GM21423 (cell line): Measurements from ENCODE around the gene MYO5A.
"Not testable (repeated sequence)": the region's sequence is repeated elsewhere in the genome, so short reads cannot be mapped to it uniquely, and the experiment has no call there.

Experiments used
- ATAC-seq: cut with Tn5 transposase; IDR thresholded peaks from one replicate; pipeline ENCODE4 v1.9.1; 2021; ENCODE audit warnings: mild to moderate bottlenecking, moderate library complexity; ENCODE audit not compliant: unreplicated experiment

MYO5A gene

GRCh38 chr15:52294881-52295420 is 233.7 kb downstream of the MYO5A start:
- ATAC-seq: no peak

GRCh38 chr15:52292780-52293392 is 235.8 kb downstream of the MYO5A start:
- no peak for ATAC-seq

- no peak for ATAC-seq
Measured at GRCh38 chr15:52291204-52291603, 237.5 kb downstream of the MYO5A start.

GRCh38 chr15:52290800-52291199 is 237.9 kb downstream of the MYO5A start:
- no peak for ATAC-seq

- ATAC-seq: peak; percentile 44
Measured at GRCh38 chr15:52290329-52290728, 238.4 kb downstream of the MYO5A start.

DNA sequence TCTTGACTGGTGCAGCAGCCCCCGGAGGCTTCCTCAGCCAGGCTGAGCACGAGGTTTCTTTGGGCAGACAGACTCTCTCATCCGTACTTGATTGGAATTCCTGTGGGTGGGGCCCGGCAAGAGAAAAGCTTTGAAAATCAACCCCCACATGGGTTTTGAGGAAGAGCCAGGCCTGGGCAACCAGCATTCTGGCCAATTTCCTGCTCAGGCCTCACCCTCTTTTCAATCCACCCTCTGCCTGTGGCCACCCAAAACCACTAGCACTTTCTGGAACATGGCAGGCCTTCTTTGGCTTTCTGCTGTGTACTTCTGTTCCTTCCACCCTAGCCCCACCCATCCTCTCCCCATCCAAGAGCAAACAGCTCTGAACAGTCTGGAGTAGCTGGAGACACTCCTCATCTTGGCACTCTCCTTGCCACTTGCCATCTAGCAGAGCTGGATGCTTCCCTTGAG is 239.0 kb downstream of the MYO5A start:
- ATAC-seq: no peak

GRCh38 chr15:52288986-52289385 is 239.7 kb downstream of the MYO5A start:
- ATAC-seq: no peak

- ATAC-seq: no peak
Measured at GRCh38 chr15:52288051-52288942, 240.4 kb downstream of the MYO5A start.

GRCh38 chr15:52287114-52287513 is 241.6 kb downstream of the MYO5A start:
- no peak for ATAC-seq

GRCh38 chr15:52285941-52286340 is 242.7 kb downstream of the MYO5A start:
- ATAC-seq: not testable (repeated sequence)

GRCh38 chr15:52284164-52284563 is 244.5 kb downstream of the MYO5A start:
- ATAC-seq: no peak

DNA sequence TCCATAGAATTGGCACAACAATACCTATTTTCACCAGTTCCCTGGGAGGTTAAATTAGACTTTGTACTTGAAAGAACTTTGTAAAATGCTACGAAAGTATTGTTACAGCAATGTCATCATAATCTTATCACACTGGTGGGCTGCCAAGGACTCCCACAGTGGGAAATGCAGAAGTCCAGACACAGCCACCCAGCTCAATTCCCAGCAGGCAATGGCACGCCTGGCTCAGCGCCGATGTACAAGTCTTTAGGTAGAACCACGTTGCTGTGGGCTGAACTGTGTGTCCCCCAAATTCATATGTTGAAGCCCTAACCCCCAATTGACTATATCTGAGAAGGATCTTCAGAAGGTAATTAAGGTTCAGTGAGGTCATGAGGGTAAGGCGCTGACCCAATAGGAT is 245.4 kb downstream of the MYO5A start:
- no peak for ATAC-seq

- no peak for ATAC-seq
Measured at GRCh38 chr15:52282418-52282817, 246.3 kb downstream of the MYO5A start.

GRCh38 chr15:52281085-52282035 is 247.3 kb downstream of the MYO5A start:
- ATAC-seq: no peak

DNA sequence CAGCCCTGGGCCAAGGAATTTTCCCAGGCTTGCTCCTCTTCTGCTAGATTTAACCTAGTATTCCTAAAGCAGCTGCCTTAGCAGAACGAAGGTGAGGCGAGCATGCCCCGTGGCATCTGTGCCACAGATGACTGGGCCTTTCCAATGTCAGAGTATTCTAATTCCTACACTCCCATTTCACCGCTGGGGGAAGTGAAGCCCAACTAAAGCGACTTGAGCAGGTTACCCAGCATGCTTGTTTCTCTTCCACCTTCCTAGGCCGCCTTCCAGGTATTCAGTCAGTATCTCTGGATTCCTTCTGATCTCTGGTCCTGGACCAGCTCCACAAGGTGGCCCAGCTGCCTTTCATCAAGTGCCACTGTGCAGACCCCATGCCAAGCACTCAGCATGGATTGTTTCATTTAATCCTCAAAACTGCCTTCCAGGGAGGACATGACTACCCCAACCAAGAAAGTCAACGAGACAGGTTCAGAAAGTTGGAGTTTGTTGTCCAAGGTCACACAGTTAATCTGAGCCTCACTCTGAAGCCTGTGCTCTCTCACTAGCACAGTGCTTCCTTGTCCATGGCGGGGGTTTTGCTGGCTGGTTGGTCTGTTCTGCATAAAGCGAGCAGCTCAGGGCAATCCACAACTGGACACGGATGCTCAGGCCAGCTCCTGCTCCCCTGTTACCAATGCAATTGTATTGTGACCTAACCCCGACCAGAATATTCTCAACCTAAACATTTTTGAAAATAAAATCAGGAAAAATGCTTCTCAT is 248.2 kb downstream of the MYO5A start:
- no peak for ATAC-seq

DNA sequence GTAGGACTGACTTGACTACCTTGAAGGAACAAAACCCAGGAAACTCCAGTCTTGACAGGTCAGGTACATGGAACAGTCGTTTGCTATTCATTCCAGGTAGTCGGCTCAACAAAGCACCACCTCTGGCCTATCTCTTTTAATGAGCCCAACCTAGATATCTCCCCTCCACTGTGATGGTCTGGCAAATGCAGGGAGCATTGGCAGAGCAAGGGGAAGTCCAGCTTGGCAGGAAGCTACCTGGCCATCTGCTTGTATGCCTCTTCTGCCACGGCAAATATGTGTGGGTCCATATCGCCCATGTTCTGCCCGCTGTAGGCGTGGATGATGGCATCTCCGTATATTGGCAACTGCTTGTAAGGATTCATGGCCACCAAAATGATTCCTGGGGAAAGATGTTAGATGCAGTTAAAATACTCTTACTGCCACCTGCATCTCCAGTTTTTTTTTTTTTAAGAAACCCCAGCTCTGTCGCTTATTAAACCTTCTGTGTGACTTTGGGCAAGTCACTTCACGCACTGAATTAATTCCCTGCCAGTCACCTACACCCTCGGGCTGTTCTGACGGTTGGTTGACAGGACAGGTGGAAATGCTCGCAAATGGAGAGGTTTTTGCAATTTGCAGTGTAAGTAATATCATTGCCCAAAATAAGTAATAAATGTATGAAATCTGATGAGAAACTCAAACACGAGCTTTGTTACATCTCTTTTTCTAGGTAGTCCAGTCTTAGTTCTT is 249.9 kb downstream of the MYO5A start:
- ATAC-seq: no peak

- ATAC-seq: no peak
Measured at GRCh38 chr15:52278135-52278534, 250.5 kb downstream of the MYO5A start.

DNA sequence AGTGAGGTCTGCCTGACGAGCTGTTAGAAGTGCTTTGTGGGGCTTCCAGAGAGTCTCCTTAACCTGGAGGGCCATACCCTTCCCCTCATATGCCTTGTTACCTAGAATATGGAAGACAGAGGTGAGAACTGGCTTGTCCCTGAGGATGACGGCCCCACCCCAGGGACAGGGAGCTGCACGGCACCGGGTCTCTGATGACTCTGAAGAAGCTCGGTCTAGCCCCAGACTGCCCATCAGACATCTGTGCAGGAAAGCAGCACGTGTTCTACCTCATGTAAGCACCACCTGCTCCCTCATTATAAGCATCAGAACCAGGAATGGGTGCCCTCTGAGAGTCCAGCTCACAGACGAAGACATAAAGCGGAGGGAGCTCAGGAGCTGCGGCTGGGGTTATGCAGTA is 251.1 kb downstream of the MYO5A start:
- ATAC-seq: no peak

DNA sequence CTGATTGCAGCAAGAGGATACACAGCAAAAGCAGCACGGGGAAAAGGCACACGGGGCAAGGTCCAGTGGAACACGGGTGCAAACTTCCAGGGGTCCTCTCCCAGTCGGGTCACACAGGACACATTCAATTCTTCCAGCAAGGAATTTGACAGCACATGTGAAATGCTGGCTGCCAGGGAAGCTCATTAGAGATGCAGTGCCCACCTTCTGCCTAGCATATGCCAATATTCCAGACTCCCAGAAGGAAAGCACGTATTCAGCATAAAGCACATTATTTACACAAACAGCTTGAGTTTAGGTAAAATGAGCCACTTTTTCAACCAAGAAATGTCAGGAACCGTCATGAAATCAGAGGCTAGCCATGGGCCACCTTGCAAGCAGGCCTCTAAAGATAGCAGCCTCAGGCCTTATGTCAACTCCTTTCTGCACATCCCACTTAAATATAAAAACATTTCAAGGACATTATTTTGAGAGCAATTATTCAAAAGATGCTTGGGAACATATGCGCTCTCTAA is 252.4 kb downstream of the MYO5A start:
- ATAC-seq: no peak
